Measurements from ENCODE around the gene FGL2.
"Not testable (repeated sequence)": the region's sequence is repeated elsewhere in the genome, so short reads cannot be mapped to it uniquely, and the experiment has no call there.

- not testable (repeated sequence) for TF ChIP-seq CTCF (IDR thresholded peaks at IDR 0.05); EP300 (IDR thresholded peaks at IDR 0.05; ENCODE audit: low read depth); POLR2A (IDR thresholded peaks at IDR 0.05)
Measured at GRCh38 chr7:77155601-77156377, 43.8 kb downstream of the FGL2 start.

Data from transverse colon (tissue), 3 donors.